Measurements from ENCODE around the gene KSR2.

KSR2 gene

DNA sequence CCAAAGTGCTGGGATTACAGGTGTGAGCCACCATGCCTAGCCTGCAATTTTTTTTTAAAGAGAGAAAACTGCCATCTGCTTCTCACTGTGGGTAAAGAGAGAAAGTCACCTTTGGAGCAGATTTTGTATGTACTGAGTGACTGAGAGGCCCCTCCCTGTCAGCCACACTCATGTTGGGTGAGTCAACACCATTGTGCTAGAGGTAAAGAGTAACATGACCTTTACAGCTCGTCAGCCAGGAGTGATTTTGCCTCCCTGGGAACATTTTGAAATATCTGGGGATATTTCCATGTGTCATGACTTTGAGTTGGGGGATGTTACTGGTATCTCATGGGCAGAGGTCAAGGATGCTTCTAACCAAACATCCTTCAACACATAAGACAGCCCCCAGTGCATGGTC lies 115.2 kb downstream of the KSR2 start:
- no peak for DNase-seq (ENCODE audit: low read depth)
- no peak for TF ChIP-seq CTCF (conservative IDR thresholded peaks at IDR 0.05; ENCODE audit: low read depth, low read length)
- no peak overlapping the region for H3K4me3 ChIP-seq (ENCODE audit: low read depth, low read length)

- H3K4me3 ChIP-seq (ENCODE audit: low read depth, low read length), result no peak overlapping the region
- peak; percentile 83 for TF ChIP-seq CTCF (conservative IDR thresholded peaks at IDR 0.05; ENCODE audit: low read depth, low read length)
- peak; percentile 54 for DNase-seq (ENCODE audit: low read depth)
Measured at GRCh38 chr12:117850048-117850447, 118.7 kb downstream of the KSR2 start.

- no peak for DNase-seq (ENCODE audit: low read depth)
- H3K4me3 ChIP-seq (ENCODE audit: low read depth, low read length), result no peak overlapping the region
- TF ChIP-seq CTCF (conservative IDR thresholded peaks at IDR 0.05; ENCODE audit: low read depth, low read length), result no peak
Measured at GRCh38 chr12:117847371-117847770, 121.4 kb downstream of the KSR2 start.

DNA sequence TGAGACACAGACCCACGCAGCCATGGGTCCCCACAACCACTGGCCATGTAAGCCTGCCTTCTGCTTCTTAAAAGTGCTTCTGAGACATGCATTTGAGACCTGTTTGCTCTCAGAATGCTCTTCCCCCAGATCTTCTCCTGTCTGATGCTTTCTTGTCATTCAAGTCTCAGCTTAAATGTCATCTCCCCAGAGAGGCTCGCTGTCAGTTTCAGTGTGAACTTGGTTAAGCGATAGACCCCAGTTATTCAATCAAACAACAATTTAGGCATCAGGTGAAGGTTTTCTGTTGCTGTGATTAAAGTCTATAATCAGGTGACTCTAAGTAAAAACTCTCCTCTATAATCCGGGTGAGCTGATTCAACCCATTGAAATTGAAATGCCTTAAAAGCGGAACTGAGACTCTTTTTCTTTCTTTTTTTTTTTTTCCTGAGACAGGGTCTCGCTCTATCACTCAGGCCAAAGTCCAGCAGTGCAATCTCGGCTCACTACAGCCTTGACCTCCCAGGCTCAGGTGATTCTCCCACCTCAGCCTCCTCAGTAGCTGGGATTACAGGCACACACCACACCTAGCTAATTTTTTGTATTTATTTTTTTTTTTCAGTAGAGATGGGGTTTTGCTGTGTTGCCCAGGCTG lies 123.4 kb downstream of the KSR2 start:
- no peak for DNase-seq (ENCODE audit: low read depth)
- H3K4me3 ChIP-seq (ENCODE audit: low read depth, low read length), result no peak overlapping the region
- TF ChIP-seq CTCF (conservative IDR thresholded peaks at IDR 0.05; ENCODE audit: low read depth, low read length), result no peak

DNA sequence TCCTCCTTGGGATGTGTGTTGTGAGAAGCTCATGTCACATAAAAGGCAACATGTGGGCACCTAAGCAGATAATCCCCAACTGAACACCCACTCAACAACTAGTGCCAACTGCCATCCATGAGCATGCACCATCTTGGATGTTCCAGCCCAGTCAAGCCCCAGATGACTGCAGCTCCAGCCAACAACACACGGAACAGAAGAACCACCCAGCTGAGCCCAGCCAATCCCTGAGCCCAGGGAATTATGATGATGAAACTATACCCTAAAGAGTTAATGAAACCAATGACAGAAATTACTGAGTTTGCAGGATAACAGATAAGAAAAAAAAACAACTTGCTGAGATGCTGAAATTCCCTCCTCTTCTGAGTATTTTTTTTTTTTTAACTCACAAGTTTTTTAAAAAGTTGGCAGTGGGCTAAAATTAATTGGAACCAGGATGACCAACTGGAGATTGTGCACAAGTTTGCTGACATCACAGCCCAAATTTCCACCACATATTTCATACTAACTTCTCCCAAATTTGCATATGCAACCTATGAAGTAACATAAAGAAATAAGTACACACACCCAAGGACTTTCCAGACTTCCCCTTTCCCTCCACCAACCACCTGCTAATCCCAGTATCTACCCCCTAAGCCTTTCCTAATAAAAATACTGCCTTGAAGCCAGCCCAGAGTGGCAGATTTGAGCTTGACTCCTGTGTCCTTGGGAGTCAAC lies 124.5 kb downstream of the KSR2 start:
- H3K4me3 ChIP-seq (ENCODE audit: low read depth, low read length), result no peak overlapping the region
- no peak for DNase-seq (ENCODE audit: low read depth)
- TF ChIP-seq CTCF (conservative IDR thresholded peaks at IDR 0.05; ENCODE audit: low read depth, low read length), result no peak

- H3K4me3 ChIP-seq (ENCODE audit: low read depth, low read length), result no peak overlapping the region
- DNase-seq (ENCODE audit: low read depth), result no peak
- TF ChIP-seq CTCF (conservative IDR thresholded peaks at IDR 0.05; ENCODE audit: low read depth, low read length), result no peak
Measured at GRCh38 chr12:117842630-117843029, 126.2 kb downstream of the KSR2 start.

- no peak for TF ChIP-seq CTCF (conservative IDR thresholded peaks at IDR 0.05; ENCODE audit: low read depth, low read length)
- DNase-seq (ENCODE audit: low read depth), result no peak
- H3K4me3 ChIP-seq (ENCODE audit: low read depth, low read length), result no peak overlapping the region
Measured at GRCh38 chr12:117842220-117842619, 126.6 kb downstream of the KSR2 start.

Measured in choroid plexus epithelial cell (primary cell).